ENCODE data around the gene FOXL3.

DNA sequence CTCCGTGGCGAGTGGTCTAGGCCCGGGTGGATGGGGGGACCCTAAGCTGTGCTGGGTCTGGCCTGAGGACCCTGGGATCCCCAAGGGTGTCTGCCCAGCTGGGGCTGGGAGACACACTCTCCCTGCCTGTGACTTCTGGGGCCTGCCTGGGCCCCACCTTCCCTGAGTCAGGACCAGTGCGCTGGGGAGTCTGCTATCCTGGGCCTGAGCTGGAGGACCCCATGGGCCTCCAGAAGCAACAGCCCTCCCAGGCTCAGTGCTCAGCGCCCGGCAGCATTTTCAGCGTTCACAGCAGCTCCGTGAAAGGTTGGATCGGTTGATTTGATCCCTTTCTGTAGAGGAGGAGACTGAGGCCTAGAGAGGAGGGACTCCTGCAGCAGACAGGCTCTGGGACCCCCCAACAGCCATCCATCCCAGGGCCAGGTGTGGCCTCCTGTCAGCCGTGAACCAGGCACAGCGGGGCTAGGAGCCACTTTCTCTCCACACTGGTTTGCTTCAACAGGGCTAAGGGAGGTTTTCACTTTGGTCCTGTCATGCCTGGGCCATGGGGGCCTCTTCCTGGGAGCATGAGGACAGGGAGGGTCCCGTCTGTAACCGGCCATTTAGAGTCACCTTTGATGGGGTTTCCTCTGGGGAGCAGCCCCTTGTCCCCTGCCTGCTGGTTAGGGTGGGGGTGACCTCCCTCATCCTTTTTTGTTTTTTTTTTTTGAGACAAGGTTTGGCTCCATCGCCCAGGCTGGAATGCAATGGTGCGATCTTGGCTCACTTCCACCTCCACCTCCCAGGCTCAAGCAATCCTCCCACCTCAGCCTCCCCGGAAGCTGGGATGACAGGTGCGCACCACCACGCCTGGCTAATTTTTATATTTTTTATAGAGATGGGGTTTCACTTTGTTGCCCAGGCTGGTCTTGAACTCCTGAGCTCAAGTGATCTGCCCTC lies 12.4 kb downstream of the FOXL3 start:
- TF ChIP-seq, protein P1, sequence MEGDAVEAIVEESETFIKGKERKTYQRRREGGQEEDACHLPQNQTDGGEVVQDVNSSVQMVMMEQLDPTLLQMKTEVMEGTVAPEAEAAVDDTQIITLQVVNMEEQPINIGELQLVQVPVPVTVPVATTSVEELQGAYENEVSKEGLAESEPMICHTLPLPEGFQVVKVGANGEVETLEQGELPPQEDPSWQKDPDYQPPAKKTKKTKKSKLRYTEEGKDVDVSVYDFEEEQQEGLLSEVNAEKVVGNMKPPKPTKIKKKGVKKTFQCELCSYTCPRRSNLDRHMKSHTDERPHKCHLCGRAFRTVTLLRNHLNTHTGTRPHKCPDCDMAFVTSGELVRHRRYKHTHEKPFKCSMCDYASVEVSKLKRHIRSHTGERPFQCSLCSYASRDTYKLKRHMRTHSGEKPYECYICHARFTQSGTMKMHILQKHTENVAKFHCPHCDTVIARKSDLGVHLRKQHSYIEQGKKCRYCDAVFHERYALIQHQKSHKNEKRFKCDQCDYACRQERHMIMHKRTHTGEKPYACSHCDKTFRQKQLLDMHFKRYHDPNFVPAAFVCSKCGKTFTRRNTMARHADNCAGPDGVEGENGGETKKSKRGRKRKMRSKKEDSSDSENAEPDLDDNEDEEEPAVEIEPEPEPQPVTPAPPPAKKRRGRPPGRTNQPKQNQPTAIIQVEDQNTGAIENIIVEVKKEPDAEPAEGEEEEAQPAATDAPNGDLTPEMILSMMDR (IDR thresholded peaks at IDR 0.05): no peak
- TF ChIP-seq NPAS2 (CRISPR knock-in tag; IDR thresholded peaks at IDR 0.05; ENCODE audit: borderline replicate concordance) (no peak), POLR2A (IDR thresholded peaks at IDR 0.05; ENCODE audit: low read length) (no peak), CEBPB (IDR thresholded peaks at IDR 0.05) (no peak), HDAC2 (IDR thresholded peaks at IDR 0.05) (no peak), EP300 (IDR thresholded peaks at IDR 0.05) (no peak), CHD4 (IDR thresholded peaks at IDR 0.05; ENCODE audit: borderline replicate concordance) (no peak), ZFP36 (IDR thresholded peaks at IDR 0.05; ENCODE audit: borderline replicate concordance, partially characterized antibody) (no peak), ESRRA (IDR thresholded peaks at IDR 0.05; ENCODE audit: borderline replicate concordance, low read length) (no peak), TP53 (CRISPR knock-in tag; IDR thresholded peaks at IDR 0.05) (no peak), CHD2 (IDR thresholded peaks at IDR 0.05; ENCODE audit: low read length, partially characterized antibody) (no peak), NFE2L2 (conservative IDR thresholded peaks at IDR 0.05; ENCODE audit: low read length) (no peak)
- TF ChIP-seq, protein P2, sequence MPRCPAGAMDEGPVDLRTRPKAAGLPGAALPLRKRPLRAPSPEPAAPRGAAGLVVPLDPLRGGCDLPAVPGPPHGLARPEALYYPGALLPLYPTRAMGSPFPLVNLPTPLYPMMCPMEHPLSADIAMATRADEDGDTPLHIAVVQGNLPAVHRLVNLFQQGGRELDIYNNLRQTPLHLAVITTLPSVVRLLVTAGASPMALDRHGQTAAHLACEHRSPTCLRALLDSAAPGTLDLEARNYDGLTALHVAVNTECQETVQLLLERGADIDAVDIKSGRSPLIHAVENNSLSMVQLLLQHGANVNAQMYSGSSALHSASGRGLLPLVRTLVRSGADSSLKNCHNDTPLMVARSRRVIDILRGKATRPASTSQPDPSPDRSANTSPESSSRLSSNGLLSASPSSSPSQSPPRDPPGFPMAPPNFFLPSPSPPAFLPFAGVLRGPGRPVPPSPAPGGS (IDR thresholded peaks at IDR 0.05): no peak
- TF ChIP-seq, protein P3, sequence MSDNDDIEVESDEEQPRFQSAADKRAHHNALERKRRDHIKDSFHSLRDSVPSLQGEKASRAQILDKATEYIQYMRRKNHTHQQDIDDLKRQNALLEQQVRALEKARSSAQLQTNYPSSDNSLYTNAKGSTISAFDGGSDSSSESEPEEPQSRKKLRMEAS (IDR thresholded peaks at IDR 0.05): no peak

Measured in A549 (cell line).